Measurements from ENCODE around the gene TMEM179. TPM values are rescaled to one million over a fixed set of nuclear protein-coding genes. Genes with fewer than 3 reads are reported as not detected.

Gene TMEM179
- total RNA-seq, 3 donors from 2014 or later = 0.64 to 8.4 (median 0.82) TPM

- Histone ChIP-seq H3K4me1 (ENCODE audit: low read depth) (no peaks in the 10 kb centered on the region), H3K36me3 (ENCODE audit: low read depth) (no peaks in the 10 kb centered on the region), H3K4me3 (no peak overlapping the region), H3K9me3 (peaks cover 9% of the 10 kb centered on the region)
- intact Hi-C loops (cut with DNase I, micrococcal nuclease) = no loop called here
- no peak for TF ChIP-seq CTCF (IDR thresholded peaks at IDR 0.05)
- DNase-seq = no peak
- ATAC-seq = no peak
Measured at GRCh38 chr14:104632781-104633180, 28.2 kb upstream of the TMEM179 start.

- no peak for ATAC-seq
Measured at GRCh38 chr14:104624939-104625338, 20.4 kb upstream of the TMEM179 start.

GRCh38 chr14:104614126-104614812 lies 9.7 kb upstream of the TMEM179 start:
- ATAC-seq (no peak), DNase-seq (no peak)
- intact Hi-C loops (cut with DNase I, micrococcal nuclease) = no loop called here
- Histone ChIP-seq H3K4me3 (no peak overlapping the region), H3K4me1 (ENCODE audit: low read depth) (no peaks in the 10 kb centered on the region), H3K9me3 (no peaks in the 10 kb centered on the region), H3K36me3 (ENCODE audit: low read depth) (no peaks in the 10 kb centered on the region)
- no peak for TF ChIP-seq CTCF (IDR thresholded peaks at IDR 0.05)

More at GRCh38 chr14:104624939-104625338, 20.4 kb upstream of the TMEM179 start:
- Histone ChIP-seq H3K4me3 (no peak overlapping the region), H3K9me3 (peaks cover 9% of the 10 kb centered on the region), H3K4me1 (ENCODE audit: low read depth) (no peaks in the 10 kb centered on the region), H3K36me3 (ENCODE audit: low read depth) (no peaks in the 10 kb centered on the region)
- TF ChIP-seq CTCF (IDR thresholded peaks at IDR 0.05) = no peak
- no peak for DNase-seq
- intact Hi-C loops (cut with DNase I, micrococcal nuclease) = no loop called here

GRCh38 chr14:104611881-104612280 lies 7.3 kb upstream of the TMEM179 start:
- ATAC-seq = no peak

GRCh38 chr14:104610749-104611310 lies 6.3 kb upstream of the TMEM179 start:
- Histone ChIP-seq H3K9me3 (no peaks in the 10 kb centered on the region), H3K4me3 (no peak overlapping the region), H3K4me1 (ENCODE audit: low read depth) (no peaks in the 10 kb centered on the region), H3K36me3 (ENCODE audit: low read depth) (no peaks in the 10 kb centered on the region)
- no peak for TF ChIP-seq CTCF (IDR thresholded peaks at IDR 0.05)
- ATAC-seq (no peak), DNase-seq (no peak)
- intact Hi-C loops (cut with DNase I, micrococcal nuclease) = no loop called here

More at GRCh38 chr14:104611881-104612280, 7.3 kb upstream of the TMEM179 start:
- Histone ChIP-seq H3K9me3 (no peaks in the 10 kb centered on the region), H3K36me3 (ENCODE audit: low read depth) (no peaks in the 10 kb centered on the region), H3K4me1 (ENCODE audit: low read depth) (no peaks in the 10 kb centered on the region), H3K4me3 (no peak overlapping the region)
- no peak for DNase-seq
- intact Hi-C loops (cut with DNase I, micrococcal nuclease) = no loop called here
- no peak for TF ChIP-seq CTCF (IDR thresholded peaks at IDR 0.05)

Measured in mucosa of descending colon (tissue), 3 donors.